Progenitor cell of endocrine pancreas (in vitro differentiated cells): Measurements from ENCODE around the gene PALLD. TPM values are rescaled to one million over a fixed set of nuclear protein-coding genes. Genes with fewer than 3 reads are reported as not detected.

Source experiments
- DNase-seq: peaks from one replicate; pipeline ENCODE4 v3.0.0; 2021; ENCODE audit warnings: low spot score; ENCODE audit not compliant: unreplicated experiment
- H3K27ac Mint-ChIP-seq: 2 replicates; pipeline ENCODE4 v1.8.0; 2021; ENCODE audit warnings: mild to moderate bottlenecking, moderate library complexity, mixed read lengths
- H3K27me3 Mint-ChIP-seq: 2 replicates; pipeline ENCODE4 v1.8.0; 2021; ENCODE audit warnings: mixed read lengths
- H3K36me3 Mint-ChIP-seq: 2 replicates; pipeline ENCODE4 v1.8.0; 2022; ENCODE audit warnings: mixed read lengths; ENCODE audit not compliant: insufficient read depth
- H3K4me1 Mint-ChIP-seq: 2 replicates; pipeline ENCODE4 v1.8.0; 2021; ENCODE audit warnings: low read depth, mixed read lengths
- H3K4me3 Mint-ChIP-seq: 2 replicates; pipeline ENCODE4 v1.8.0; 2021; ENCODE audit warnings: low read depth, mild to moderate bottlenecking, moderate library complexity, mixed read lengths
- H3K9me3 Mint-ChIP-seq: 2 replicates; pipeline ENCODE4 v1.8.0; 2021; ENCODE audit warnings: low read depth, mixed read lengths
- CTCF ChIP-seq: fragments of 200-600 bp; sonication (generic); IDR thresholded peaks from one replicate; pipeline ENCODE4 v1.5.0; 2021; ENCODE audit warnings: antibody characterized with exemption, mild to moderate bottlenecking; ENCODE audit not compliant: unreplicated experiment
- total RNA-seq: library from RNA; stranded (reverse); gene quantifications from 2 replicates; pipeline ENCODE4 v1.2.1, GENCODE V29; 2021

The PALLD gene
- total RNA-seq, 1 donor from 2014 or later = 43.2 TPM

- Mint-ChIP-seq H3K4me1 (no peaks in the 10 kb centered on the region), H3K36me3 (no peaks in the 10 kb centered on the region), H3K27me3 (peaks cover 15% of the 10 kb centered on the region), H3K27ac (no peak overlapping the region), H3K9me3 (no peaks in the 10 kb centered on the region), H3K4me3 (no peak overlapping the region)
- TF ChIP-seq CTCF = no peak
- no peak for DNase-seq
Observed at GRCh38 chr4:168491563-168491962, 5.3 kb upstream of the PALLD start.

- no peak for TF ChIP-seq CTCF
- Mint-ChIP-seq H3K4me1 (peaks cover 7% of the 10 kb centered on the region), H3K27me3 (peaks cover 36% of the 10 kb centered on the region), H3K9me3 (no peaks in the 10 kb centered on the region), H3K36me3 (no peaks in the 10 kb centered on the region), H3K4me3 (no peak overlapping the region), H3K27ac (no peak overlapping the region)
- no peak for DNase-seq
Observed at GRCh38 chr4:168498251-168498650, 1.4 kb downstream of the PALLD start.

GRCh38 chr4:168499241-168499640 lies 2.4 kb downstream of the PALLD start:
- Mint-ChIP-seq H3K27me3 (peaks cover 39% of the 10 kb centered on the region), H3K36me3 (no peaks in the 10 kb centered on the region), H3K27ac (no peak overlapping the region), H3K4me1 (peaks cover 7% of the 10 kb centered on the region), H3K9me3 (no peaks in the 10 kb centered on the region), H3K4me3 (no peak overlapping the region)
- no peak for TF ChIP-seq CTCF
- no peak for DNase-seq

- H3K4me1 Mint-ChIP-seq = peaks cover 7% of the 10 kb centered on the region
- H3K27me3 Mint-ChIP-seq = peaks cover 43% of the 10 kb centered on the region
- no peaks in the 10 kb centered on the region for H3K9me3 Mint-ChIP-seq
- H3K4me3 Mint-ChIP-seq = no peak overlapping the region
- H3K27ac Mint-ChIP-seq = no peak overlapping the region
- TF ChIP-seq CTCF = no peak
- DNase-seq = no peak
- no peaks in the 10 kb centered on the region for H3K36me3 Mint-ChIP-seq
Observed at GRCh38 chr4:168501407-168501806, 4.6 kb downstream of the PALLD start.

- H3K9me3 Mint-ChIP-seq = no peaks in the 10 kb centered on the region
- H3K4me1 Mint-ChIP-seq = peaks cover 7% of the 10 kb centered on the region
- no peak overlapping the region for H3K27ac Mint-ChIP-seq
- DNase-seq = no peak
- no peak for TF ChIP-seq CTCF
- H3K4me3 Mint-ChIP-seq = no peak overlapping the region
- H3K36me3 Mint-ChIP-seq = no peaks in the 10 kb centered on the region
- H3K27me3 Mint-ChIP-seq = peaks cover 43% of the 10 kb centered on the region
Observed at GRCh38 chr4:168502861-168503260, 6.0 kb downstream of the PALLD start.
